ENCODE data around the gene SLC44A4. TPM values are rescaled to one million over a fixed set of nuclear protein-coding genes. Genes with fewer than 3 reads are reported as not detected.
A peak's percentile ranks its signal among the peaks of the same experiment; 100 is the strongest.

SLC44A4 gene
- total and polyA plus RNA-seq, 9 of the 15 experiments (the other 6 are each of a cell fraction or from before 2014, with no cell fraction given) = 7.9 to 18.6 (median 11.2) TPM

GRCh38 chr6:31896856-31897611 is 18.2 kb upstream of the SLC44A4 start (continued):
- TF ChIP-seq LEF1 (IDR thresholded peaks at IDR 0.05) = no peak
- no peak for TF ChIP-seq ZNF717 (CRISPR knock-in tag; IDR thresholded peaks at IDR 0.05)
- TF ChIP-seq ZNF444 (CRISPR knock-in tag; IDR thresholded peaks at IDR 0.05) = peak; percentile 38; the same call in 1 of the 2 replicates
- no peak for TF ChIP-seq HMGN3 (IDR thresholded peaks at IDR 0.05; ENCODE audit: borderline replicate concordance, extremely low read depth, insufficient read length, low read depth, low read length)
- TF ChIP-seq KLF10 (CRISPR knock-in tag; IDR thresholded peaks at IDR 0.05) = no peak
- TF ChIP-seq ZSCAN32 (CRISPR knock-in tag; IDR thresholded peaks at IDR 0.05) = no peak
- no peak for TF ChIP-seq NCOA4 (IDR thresholded peaks at IDR 0.05; ENCODE audit: partially characterized antibody)
- peak; percentile 43 for TF ChIP-seq PRDM10 (IDR thresholded peaks at IDR 0.05; ENCODE audit: partially characterized antibody)
- no peak for TF ChIP-seq ZNF347 (CRISPR knock-in tag; IDR thresholded peaks at IDR 0.05; ENCODE audit: low read depth)
- TF ChIP-seq HOXB6 (CRISPR knock-in tag; IDR thresholded peaks at IDR 0.05; ENCODE audit: borderline replicate concordance) = no peak
- no peak for TF ChIP-seq ZSCAN29 (IDR thresholded peaks at IDR 0.05)
- TF ChIP-seq CBX1 (IDR thresholded peaks at IDR 0.05; ENCODE audit: low read depth) = no peak
- no peak for TF ChIP-seq EZH2 (IDR thresholded peaks at IDR 0.05; ENCODE audit: borderline replicate concordance, low read depth, low read length)
- no peak for TF ChIP-seq E2F6 (IDR thresholded peaks at IDR 0.05; ENCODE audit: borderline replicate concordance in 1 of 2, extremely low read depth in 1 of 2, insufficient read depth in 1 of 2, insufficient read length in 1 of 2, low read depth in 1 of 2, low read length in 1 of 2, poor library complexity in 1 of 2, severe bottlenecking in 1 of 2)
- TF ChIP-seq CBX2 (IDR thresholded peaks at IDR 0.05; ENCODE audit: insufficient read depth, low read length, poor library complexity, severe bottlenecking) = no peak
- TF ChIP-seq ZNF766 (CRISPR knock-in tag; conservative IDR thresholded peaks at IDR 0.05) = peak; percentile 87
- no peak for TF ChIP-seq ZNF639 (CRISPR knock-in tag; conservative IDR thresholded peaks at IDR 0.05 in 1 of 2, IDR thresholded peaks at IDR 0.05 in 1 of 2)
- TF ChIP-seq TCFL5 (CRISPR knock-in tag; conservative IDR thresholded peaks at IDR 0.05) = no peak
- TF ChIP-seq FOS (IDR thresholded peaks at IDR 0.05; ENCODE audit: extremely low read depth, insufficient read length) = no peak
